GM19324 (cell line): Measurements from ENCODE around the gene ROBO4.

Source experiments
- ATAC-seq: cut with Tn5 transposase; IDR thresholded peaks from one replicate; pipeline ENCODE4 v1.9.1; 2021; ENCODE audit warnings: mild to moderate bottlenecking, moderate library complexity; ENCODE audit not compliant: unreplicated experiment, low FRiP score

Gene ROBO4

GRCh38 chr11:124920356-124920755, 22.7 kb upstream of the ROBO4 start:
- ATAC-seq: no peak

- ATAC-seq: no peak
Measured at GRCh38 chr11:124919898-124920297, 22.2 kb upstream of the ROBO4 start.

- ATAC-seq: no peak
Measured at GRCh38 chr11:124918950-124919349, 21.3 kb upstream of the ROBO4 start, which contains the start of gene HEPN1. HEPN1 (plus strand) TSS chr11:124919250.

DNA sequence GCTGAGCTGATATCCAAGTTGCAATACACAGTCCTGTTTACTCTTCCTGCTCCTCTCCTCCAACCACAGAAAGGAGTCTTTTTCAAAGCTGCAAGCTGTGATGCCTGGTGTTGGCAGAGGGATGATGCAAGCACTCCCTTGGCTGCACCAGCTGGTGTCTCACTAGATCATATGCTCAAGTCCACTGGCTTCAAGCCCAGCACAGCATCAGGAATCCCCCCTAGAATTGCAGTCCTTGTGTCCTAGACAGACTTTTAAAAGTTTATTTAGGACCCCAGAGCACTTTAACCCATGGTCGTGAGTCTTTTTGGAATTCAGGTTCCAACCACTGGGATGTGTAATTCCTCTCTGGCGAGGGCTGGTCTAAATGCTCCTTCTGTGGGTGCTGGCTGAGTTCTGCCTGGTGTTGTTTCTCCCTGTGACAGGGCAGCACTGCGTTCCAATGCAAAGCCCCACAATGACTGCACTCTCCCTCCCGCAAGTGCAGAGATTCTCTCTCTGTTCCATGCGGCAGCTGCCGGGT, 19.5 kb upstream of the ROBO4 start:
- no peak for ATAC-seq

DNA sequence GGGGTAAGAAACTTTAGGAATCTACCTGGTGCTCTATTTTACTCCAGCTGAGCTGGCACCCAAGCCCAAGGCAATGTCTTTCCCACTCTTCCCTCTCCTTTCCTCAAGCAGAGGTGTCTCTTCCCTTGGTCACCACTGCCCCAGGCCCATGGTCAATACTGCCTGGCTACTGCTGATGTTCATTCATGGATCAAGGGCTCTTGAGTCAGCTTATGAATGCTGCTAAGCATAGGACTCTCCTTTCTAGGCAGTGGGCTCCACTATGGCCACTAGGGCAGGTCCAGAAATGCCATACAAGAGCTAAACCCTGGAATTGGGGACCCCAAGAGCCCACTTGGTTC, 18.7 kb upstream of the ROBO4 start:
- no peak for ATAC-seq

GRCh38 chr11:124915541-124916369, 18.1 kb upstream of the ROBO4 start:
- no peak for ATAC-seq

- ATAC-seq: no peak
Measured at GRCh38 chr11:124902616-124903015, 5.0 kb upstream of the ROBO4 start.

DNA sequence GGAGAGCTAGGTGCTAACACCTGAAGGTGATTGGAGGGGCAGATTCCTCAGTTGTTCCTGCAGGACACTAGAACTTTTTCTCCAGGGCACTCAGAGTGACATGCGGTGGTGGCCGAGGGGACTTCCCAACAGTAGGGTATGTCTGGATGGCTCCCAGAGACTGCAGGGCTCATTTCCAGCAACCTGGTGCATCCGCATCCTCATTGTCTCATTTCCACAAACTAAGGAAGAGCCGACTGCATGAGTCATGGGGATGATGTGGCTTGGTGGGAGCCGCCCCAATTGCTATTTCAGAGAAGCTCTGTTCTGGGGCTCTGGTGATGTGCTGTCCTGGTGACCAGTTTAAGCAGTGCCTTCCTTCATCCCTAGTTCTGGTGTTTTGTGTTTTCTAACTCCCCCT, 2.8 kb upstream of the ROBO4 start:
- no peak for ATAC-seq

- ATAC-seq: no peak
Measured at GRCh38 chr11:124899383-124900145, 1.9 kb upstream of the ROBO4 start.

- no peak for ATAC-seq
Measured at GRCh38 chr11:124898711-124899110, 1.0 kb upstream of the ROBO4 start.

GRCh38 chr11:124898263-124898680, 607 bp upstream of the ROBO4 start:
- no peak for ATAC-seq

- ATAC-seq: no peak
Measured at GRCh38 chr11:124896821-124897391, 759 bp downstream of the ROBO4 start.

DNA sequence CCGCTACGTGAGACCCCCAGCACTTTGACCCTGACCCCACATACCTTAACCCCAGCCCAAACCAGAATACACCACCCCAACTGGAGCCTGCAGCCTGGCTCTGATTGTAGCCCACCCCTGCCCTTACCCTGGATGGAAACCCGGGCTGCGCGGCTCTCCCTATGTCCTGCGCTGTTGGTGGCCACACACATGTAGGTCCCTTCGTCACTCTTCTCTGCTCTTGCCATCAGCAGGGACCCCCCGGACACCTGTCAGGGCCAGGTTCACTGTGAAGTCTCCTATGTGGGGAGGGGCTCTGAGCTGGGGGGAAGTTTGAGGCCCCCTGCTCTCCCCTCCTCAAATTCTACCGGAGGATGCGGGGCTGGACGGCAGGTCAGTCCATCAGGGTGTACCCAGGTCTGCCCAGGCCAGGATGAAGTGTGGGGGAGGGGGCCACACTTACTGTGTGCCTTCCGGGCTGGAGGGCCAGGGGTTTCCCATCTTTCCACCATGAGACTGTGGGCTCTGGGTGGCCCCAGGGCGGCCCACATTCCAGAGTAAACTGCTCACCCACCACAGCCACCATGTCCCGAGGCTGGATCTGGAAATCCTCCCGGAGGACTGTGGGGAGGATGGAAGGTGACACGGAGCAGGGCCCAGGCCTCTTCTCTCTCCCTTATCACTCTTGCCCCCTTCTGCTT, 1.5 kb downstream of the ROBO4 start:
- ATAC-seq: no peak

GRCh38 chr11:124895471-124895971, 2.1 kb downstream of the ROBO4 start:
- no peak for ATAC-seq

DNA sequence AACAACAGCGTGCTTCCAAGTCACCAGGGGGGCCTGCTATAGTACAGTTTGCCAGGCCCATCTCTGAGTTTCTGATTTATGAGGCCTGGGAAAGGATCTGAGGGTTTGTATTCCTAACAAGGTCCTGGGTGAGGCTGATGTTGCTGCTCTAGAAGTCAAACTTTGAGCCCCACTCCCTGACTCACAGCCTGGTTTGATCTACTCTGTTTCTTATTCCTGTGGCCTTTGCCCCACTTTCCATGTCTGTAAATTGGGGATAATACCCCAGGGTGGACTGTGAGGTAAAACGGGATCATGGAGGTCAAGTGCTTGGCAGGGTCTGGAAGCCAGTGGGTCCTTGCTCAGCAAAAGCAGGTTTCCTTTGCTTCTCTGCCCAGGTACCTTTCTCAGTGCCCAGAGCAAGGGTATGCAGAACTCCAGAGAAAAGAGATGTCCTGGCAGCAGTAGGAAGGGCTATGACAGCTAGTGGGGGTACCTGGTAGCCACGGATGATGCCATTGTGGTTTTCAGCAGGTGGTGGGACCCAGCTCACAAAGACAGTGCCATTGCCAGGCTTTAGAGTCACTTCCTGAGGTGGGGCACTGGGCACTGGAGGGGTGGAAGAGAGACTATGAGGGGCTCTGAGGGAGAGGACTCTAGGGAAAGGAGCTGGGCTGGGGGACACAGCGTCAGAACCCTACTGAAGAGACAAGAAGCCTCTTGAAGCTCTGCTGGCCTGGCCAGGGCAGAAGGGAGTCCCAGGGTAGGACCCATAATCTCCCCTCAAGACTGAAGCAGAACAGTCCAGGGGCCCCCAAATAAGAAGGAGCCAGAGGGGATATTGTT, 2.8 kb downstream of the ROBO4 start:
- ATAC-seq: no peak

DNA sequence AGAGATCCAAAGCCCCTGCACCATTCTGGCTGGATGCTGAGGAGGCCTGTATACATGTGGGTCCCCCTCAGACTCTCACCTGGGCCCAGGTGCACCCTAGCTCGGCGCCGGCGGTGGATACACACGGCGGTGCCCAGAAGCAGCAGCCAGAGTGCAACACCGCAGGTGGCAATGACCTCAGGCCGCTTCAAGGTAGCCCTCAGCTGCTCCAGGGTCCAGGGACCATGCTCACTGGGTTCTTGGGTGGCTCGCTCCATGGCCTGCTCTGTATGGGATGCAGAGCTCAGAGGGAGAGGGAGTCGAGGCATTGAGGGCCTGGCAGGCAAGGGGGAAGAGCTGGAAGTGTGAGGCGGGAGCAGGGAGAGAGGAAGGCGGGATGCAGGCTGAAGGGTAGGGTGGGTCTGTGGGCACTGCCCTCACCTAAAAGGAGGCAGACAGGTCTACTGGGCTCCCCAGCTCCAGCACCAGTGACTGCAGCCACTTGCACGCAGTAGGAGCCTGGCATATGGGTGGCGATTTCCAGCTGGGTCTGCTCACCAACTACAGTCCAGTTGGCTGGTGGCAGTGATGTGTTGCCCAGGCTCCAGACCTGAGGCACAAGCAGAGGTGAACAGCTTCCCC, 3.8 kb downstream of the ROBO4 start:
- ATAC-seq: no peak

GRCh38 chr11:124892750-124893454, 4.8 kb downstream of the ROBO4 start:
- no peak for ATAC-seq

GRCh38 chr11:124892146-124892545, 5.5 kb downstream of the ROBO4 start:
- no peak for ATAC-seq
